Measurements from ENCODE around the gene SPDYE3. TPM values are rescaled to one million over a fixed set of nuclear protein-coding genes. Genes with fewer than 3 reads are reported as not detected.
"Not testable (repeated sequence)": the region's sequence is repeated elsewhere in the genome, so short reads cannot be mapped to it uniquely, and the experiment has no call there.

Gene SPDYE3, protein sequence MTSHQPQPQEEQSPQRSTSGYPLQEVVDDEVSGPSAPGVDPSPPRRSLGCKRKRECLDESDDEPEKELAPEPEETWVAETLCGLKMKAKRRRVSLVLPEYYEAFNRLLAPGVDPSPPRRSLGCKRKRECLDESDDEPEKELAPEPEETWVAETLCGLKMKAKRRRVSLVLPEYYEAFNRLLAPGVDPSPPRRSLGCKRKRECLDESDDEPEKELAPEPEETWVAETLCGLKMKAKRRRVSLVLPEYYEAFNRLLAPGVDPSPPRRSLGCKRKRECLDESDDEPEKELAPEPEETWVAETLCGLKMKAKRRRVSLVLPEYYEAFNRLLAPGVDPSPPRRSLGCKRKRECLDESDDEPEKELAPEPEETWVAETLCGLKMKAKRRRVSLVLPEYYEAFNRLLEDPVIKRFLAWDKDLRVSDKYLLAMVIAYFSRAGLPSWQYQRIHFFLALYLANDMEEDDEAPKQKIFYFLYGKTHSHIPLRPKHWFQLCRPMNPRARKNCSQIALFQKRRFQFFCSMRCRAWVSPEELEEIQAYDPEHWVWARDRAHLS
- polyA plus RNA-seq (ENCODE audit: insufficient read length), result 6.3 TPM

DNA sequence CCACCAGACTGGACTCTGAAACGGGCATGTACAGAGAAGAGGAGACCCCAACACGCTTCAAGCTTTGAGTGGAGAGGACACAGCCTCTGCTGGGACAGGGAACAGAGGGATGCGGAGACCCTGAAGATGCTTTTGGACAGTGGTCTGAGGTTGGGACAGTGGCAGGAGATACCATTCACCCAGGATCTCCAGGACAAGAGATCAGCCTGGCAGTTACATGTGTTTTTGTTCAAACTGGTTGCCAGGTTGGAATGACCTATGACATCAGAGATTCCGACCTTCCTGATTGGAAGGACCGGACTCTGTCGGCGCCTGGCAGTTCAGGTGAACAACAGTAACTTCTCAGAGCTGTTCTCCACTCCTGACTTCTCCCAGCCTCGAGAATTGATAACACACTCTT lies at the start of gene SPDYE3:
SPDYE3 (plus strand) TSS at position 301 of the 400 bp plus-strand sequence. CDS start 184 bp downstream, outside the sequence.
- DNase-seq, result not testable (repeated sequence)

DNA sequence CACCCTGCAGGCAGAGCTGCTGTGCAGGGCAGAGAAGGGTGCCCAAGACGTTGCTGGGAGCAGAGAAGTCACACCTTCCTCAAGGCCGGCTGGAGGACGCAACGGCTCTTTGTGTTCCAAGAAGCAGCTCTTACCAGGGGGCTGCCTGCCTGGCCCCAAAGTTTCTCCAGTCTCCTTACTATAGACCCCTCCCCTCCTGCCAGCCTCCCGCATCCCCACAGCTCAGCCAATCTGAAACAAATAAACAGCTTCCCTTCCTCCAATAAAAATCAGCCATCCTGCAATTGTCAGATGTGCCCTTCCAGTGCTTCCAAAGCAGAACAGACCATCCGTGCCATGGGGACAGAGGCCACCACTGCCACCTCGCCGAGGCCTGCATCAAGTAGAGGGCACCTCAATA lies 47.5 kb upstream of the SPDYE3 start:
- DNase-seq, result not testable (repeated sequence)

GRCh38 chr7:100262896-100263295 lies 44.6 kb upstream of the SPDYE3 start:
- not testable (repeated sequence) for DNase-seq

- DNase-seq, result not testable (repeated sequence)
Observed at GRCh38 chr7:100264223-100264622, 43.3 kb upstream of the SPDYE3 start.

DNA sequence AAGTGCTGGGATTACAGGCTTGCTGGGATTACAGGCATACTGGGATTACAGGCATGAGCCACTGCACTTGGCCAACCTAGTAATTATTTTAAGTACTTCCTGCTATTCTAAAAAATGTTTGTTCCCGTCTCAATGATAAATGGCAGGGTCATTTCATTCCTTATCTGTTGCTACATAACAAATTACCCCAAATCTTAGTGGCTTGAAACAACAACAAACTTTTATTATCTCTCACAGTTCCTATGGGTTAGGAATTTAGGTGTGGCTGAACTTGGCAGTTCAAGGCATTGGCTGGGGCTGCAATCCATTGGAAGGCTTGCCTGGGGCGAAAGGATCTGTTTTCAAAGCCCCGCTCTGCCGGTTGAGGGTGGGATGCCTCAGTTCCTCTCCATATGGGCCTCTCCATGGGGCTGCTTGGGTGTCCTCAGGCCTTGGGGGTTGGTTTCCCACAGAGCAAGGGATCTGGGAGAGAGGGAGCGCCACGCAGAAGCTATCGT lies 42.8 kb upstream of the SPDYE3 start:
- not testable (repeated sequence) for DNase-seq

GRCh38 chr7:100265851-100266250 lies 41.7 kb upstream of the SPDYE3 start:
- not testable (repeated sequence) for DNase-seq

- no peak for DNase-seq
Observed at GRCh38 chr7:100266576-100267354, 40.7 kb upstream of the SPDYE3 start.

DNA sequence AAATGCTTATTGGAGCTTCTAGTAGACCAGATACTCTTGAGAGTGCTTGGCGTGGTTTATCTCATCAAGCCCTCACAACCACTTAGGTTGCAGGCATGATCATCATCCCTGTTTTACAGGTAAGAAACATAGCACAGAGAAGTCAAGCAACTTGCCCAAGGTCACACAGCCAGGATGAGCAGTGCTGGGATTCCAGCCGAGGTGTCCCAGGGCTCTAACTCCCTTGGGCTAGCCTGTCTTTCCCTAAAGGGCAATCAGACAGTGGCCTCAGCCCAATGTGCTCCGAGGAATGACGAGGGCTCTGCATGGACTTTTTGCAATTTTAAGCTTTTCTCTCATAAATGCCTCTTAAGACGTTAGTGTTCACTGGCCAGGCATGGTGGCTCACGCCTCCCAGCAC lies 39.9 kb upstream of the SPDYE3 start:
- no peak for DNase-seq

GRCh38 chr7:100268882-100269281 lies 38.6 kb upstream of the SPDYE3 start:
- DNase-seq, result not testable (repeated sequence)

- not testable (repeated sequence) for DNase-seq
Observed at GRCh38 chr7:100269306-100270045, 38.0 kb upstream of the SPDYE3 start.

DNA sequence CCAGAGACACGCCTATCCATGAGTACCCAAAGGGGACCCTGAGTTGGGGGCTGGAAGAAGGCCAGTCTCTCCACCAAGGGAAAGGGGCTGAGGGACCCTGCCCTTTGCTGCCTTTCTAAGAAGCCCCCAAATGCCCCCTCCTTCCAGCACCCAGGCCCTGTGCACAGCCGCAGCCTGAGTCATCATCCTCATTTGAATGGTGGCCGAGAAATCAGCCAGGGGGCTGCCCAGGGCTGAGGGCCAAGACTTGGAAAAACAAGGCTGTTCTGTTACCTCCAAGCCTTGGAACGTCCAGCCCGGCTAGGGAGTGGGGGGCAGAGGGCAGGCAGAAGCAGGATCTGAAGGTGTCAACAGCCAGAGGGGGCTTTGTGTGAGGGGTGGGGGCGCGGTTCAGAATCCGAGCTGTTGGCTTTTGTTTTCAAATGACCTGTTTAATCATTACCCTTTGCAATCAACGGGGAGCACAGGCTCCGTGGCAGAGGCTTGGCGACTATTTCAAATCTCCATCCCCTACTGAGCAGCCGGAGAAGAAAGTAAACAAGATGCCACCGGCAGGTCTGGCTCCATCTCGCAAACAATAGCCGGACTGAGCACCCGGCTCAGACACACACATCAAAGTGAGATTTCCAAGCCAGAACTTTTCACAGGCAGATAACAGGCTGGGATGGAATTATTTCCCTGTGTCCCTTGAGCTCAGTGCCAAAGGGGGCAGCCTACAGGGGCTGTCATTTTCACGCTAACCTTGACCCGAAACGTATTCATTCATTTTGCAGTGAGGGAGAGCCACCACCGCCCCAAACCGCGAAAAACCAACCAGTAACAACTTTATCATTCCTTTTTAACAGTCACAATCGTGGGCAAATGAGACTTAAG lies 37.2 kb upstream of the SPDYE3 start:
- not testable (repeated sequence) for DNase-seq

- not testable (repeated sequence) for DNase-seq
Observed at GRCh38 chr7:100270941-100271593, 36.4 kb upstream of the SPDYE3 start.

GRCh38 chr7:100271716-100272537 lies 35.6 kb upstream of the SPDYE3 start:
- DNase-seq, result peak; percentile 97

GRCh38 chr7:100272538-100272902 lies 35.0 kb upstream of the SPDYE3 start:
- DNase-seq, result not testable (repeated sequence)

- DNase-seq, result no peak
Observed at GRCh38 chr7:100275120-100275519, 32.4 kb upstream of the SPDYE3 start.

- not testable (repeated sequence) for DNase-seq
Observed at GRCh38 chr7:100276126-100276525, 31.4 kb upstream of the SPDYE3 start.

- not testable (repeated sequence) for DNase-seq
Observed at GRCh38 chr7:100282069-100282608, 25.4 kb upstream of the SPDYE3 start.

DNA sequence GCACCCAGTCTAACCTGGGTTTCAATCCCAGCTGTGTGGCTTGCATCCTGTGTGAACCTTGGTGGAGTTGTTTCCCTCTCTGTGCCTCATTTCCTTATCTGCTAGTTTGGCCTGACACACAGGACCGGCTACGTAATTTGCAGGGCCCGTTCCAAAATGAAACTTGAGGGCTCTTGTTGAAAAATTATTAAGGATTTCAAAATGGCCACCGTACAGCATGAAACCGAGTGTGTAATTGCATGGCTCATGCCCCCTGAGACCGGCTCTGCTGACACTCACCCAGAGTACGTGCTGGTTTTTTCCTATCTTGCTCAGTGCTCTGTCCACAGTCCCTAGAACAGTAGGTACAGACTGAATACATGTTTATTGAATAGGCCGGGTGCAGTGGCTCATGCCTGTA lies 24.4 kb upstream of the SPDYE3 start:
- not testable (repeated sequence) for DNase-seq

Measured in hindlimb muscle (tissue), 1 donor.